ENCODE data around the gene TADA2A.

TADA2A gene

GRCh38 chr17:37406635-37407461 is at the start of gene TADA2A, which contains the start of gene ACACA:
TADA2A (plus strand) TSS chr17:37406886; CDS start chr17:37411366, 4,480 bp downstream.
ACACA (minus strand) TSS chr17:37406836; CDS start chr17:37406299, 537 bp downstream.
- DNase-seq: peak; percentile 72

DNA sequence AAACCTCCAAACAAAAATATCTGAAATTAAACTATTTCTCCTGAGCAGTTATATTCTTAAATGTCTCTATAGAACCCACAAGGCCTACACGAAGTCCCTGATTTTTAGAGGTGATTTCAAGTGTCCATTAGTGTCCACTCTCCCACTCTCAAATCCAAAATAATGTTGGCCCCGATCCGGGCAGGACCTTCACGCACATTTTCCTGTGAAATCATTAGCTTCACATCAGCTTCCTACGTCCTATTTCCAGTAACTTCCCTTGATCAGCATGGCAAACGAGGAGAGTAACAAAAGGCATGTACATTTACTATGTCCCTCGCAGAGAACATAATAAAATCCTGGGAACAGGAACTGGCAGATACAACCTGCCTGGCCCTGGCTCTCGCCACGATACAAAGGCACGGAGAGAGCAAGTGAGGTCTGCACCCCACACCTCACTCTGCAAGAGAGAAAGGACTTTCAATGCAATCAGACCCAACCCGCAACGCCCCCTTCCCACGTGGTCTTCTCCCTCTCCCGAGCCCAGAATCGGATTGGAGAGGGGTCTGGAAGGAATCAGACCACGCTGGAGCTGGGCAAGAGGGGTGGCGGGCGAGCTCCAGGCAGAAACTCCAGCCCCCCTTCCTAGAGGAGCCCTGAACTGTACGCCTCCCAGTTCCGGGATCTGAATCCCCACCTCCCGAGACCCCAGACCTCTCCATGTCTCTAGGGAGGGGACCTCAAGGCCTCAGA is 48.4 kb upstream of the TADA2A start:
- DNase-seq: peak; percentile 4

GRCh38 chr17:37358830-37359681 is 47.6 kb upstream of the TADA2A start:
- peak; percentile 84 for DNase-seq

DNA sequence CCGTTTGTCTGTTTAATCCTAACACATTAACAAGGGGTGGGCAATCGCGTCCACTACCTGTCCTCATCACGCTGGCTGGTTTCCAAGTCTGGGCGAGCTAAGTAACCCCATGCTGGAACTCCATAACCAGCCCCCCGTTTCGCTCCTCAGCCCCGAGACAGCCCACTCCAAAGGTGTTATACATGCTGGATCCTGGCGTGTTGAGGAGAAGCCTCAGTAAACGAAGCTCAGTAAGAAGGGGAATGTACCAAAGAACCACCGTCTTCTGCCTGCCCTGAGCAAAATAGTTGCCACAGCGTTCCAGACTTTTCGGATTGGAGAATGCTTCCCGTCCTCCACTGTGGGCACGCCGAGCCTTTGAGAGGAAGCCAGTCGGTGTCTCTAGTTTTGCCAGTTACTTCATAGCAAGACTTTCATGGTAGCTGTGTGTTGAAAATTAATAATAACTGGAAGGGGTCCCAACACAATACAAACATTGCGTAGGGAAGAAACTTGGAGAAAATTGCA is 47.0 kb upstream of the TADA2A start:
- DNase-seq: no peak

GRCh38 chr17:37360632-37361031 is 46.1 kb upstream of the TADA2A start:
- DNase-seq: no peak

DNA sequence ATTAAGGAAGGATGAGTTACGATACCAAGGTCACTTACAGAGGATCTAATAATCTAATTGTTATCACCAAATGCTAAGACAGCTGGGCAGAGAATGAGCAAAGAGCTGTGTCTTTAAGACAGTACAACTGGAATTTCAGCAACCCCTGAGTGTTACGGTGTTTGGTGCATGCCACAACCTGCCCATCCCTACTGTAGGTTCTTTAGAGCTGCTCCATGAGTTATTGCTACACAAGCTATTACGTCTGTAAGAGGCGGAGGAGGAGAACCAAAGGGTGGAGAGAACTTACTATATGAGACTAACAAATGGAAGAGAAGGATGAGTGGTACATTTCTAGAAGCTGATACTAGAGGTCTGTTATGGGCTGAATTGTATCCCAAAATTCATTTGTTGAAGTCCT is 45.1 kb upstream of the TADA2A start:
- no peak for DNase-seq

- DNase-seq: no peak
These were observed 41.1 kb upstream of the TADA2A start for GRCh38 chr17:37365589-37365988.

- DNase-seq: no peak
These were observed 38.1 kb upstream of the TADA2A start for GRCh38 chr17:37368577-37368976.

- peak; percentile 50 for DNase-seq
These were observed 33.0 kb upstream of the TADA2A start for GRCh38 chr17:37373530-37374159.

DNA sequence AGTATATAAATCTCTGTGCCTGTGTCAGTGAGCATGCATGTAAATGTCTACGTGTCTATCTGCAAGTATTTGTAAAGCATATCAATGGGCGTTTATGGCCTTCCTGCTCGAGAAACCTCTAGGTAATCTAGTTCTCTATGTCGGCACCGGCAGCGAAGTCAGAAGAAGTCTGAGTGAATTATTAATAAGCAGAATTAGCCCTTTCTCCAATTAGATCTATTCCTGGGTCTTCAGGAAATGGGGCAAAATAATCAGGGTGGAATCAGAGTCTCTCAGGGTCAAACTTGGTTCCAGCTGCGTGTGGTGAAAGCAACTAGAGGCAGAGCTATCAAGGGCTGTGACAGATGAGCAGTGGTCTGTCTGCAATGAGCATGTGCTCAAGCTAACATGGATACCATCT is 31.0 kb upstream of the TADA2A start, which contains the start of gene C17orf78:
C17orf78 (plus strand) TSS at position 280 of the 400 bp plus-strand sequence; CDS start at position 388, 108 bp downstream.
- no peak for DNase-seq

GRCh38 chr17:37382056-37382455 is 24.6 kb upstream of the TADA2A start:
- no peak for DNase-seq

- no peak for DNase-seq
These were observed 22.0 kb upstream of the TADA2A start for GRCh38 chr17:37384560-37385149.

DNA sequence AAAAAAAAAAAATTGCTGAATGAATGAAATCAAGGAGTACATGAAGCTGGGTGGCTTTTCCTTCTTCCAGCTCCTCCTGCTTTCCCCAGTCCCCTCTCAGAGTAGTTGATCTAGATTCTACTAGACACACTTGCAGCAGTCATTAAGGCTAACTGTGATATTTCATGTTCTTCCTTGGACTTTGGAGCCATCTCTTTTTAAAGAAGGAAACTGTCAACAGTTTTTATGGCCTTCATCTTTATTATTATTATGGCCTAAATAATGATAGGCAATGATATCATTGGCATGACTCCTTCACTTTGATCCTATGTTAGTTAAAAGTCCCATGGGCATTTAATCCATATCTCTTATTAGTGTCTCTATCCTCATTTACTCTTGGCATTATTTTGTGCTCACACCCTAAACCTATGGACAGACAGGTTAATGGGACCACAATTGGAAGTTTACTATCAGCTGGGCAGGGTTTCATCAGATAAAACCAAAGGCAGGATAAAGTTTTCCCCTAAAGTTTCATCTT is 21.2 kb upstream of the TADA2A start:
- no peak for DNase-seq

DNA sequence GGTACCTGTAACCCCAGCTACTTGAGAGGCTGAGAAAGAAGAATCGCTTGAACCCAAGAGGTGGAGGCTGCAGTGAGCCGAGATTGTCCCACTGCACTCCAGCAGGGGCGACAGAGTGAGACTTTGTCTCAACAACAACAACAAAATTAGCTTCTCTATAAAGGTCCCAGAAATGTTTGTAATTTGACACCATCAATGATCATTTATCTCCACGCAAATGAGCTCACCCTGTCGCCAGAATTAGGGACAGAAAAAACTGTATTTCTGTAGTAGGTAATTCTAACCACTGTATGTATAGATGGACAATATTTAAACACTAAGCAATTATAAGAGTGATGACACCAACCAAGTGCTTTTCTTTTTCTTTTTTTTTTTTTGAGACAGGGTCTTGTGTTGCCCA is 20.2 kb upstream of the TADA2A start:
- no peak for DNase-seq

DNA sequence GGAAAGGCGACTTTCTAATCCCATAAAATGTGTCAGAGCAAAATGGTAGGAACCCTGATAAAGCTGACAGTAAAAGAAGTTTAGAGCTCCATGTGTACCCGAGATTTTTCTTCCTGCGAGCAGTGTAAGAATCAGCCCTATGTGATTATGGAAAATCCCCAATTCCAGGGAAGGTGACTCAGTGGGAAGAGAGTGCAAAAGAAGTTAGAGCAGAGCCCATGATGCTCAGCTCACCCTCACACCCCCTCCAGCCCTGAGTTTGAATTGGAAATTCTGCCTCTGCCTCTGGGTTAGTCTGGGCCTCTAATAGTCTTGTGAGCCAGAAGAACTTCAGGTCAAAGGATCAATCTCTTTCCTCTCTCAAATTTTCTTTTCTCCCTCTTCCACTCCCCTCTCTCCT is 18.4 kb upstream of the TADA2A start:
- DNase-seq: no peak

- DNase-seq: no peak
These were observed 17.5 kb upstream of the TADA2A start for GRCh38 chr17:37389160-37389559.

DNA sequence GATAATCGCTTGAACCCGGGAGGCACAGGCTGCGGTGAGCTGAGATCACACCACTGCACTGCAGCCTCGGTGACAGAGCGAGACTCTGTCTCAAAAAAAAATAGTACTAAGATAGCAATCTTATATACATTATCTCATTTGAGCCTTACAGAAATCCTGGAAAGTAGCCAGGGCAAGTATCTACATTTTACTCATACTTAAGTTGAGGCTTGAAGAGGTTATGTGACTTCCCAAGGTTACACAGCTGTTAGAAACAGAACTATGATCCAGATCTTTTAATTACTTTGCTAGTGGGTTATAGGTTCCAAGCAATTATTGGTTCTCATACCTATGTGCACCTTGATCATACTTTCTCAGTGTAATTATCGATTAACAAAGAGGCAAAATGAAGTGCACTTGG is 15.5 kb upstream of the TADA2A start:
- DNase-seq: no peak

GRCh38 chr17:37392024-37392590 is 14.6 kb upstream of the TADA2A start:
- no peak for DNase-seq

- no peak for DNase-seq
These were observed 13.3 kb upstream of the TADA2A start for GRCh38 chr17:37393352-37393751.

DNA sequence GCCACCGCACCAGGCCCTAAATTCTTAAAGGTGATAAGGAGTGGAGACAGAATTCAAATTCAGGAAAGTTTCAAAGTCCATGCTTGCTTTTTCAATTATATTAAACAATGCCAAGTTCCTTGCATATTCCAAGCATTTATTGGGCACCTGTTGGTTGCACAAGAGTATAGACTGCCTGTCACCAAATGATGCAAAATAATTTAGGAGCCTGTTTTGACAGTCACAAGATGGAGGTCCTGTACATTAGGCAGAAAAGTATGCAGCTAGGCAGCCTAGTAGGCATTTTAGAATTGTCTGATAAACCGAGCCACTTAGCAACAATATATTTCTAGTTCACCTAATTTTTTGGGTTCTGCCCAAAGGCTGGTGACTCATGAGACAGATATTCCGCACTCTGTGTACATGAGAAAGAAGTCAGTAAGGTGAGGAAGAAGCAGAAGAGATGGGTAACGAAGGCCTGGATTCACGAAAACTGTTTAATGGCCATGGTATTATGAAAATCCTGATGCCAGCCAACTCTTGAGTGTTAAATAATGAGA is 7.4 kb upstream of the TADA2A start:
- no peak for DNase-seq

DNA sequence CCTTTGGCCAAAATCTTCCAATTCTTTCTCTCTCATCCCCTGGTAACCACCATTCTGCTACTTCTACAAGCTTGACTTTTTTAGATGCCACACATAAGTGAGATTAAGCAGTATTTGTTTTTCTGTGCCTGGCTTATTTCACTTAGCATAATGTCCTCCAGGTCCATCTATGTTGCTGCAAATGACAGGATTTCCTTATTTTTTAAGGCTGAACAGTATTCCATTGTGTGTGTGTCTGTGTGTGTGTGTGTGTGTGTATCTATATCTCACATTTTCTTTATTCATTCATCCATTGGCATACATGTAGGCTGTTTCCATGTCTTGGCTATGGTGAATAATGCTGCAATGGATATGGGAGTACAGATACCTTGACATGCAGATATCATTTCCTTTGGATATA is 6.2 kb upstream of the TADA2A start:
- no peak for DNase-seq
